Mesendoderm (in vitro differentiated cells): ENCODE data around the gene NPAS3.

Source experiments
- DNase-seq: peaks from one replicate; pipeline ENCODE4 v3.0.0; 2013
- H2AK5ac ChIP-seq: 2 replicates; pipeline ENCODE4 v1.6.1; 2013; ENCODE audit warnings: low read length, inconsistent platforms
- H2BK120ac ChIP-seq: 2 replicates; pipeline ENCODE4 v1.6.1; 2013; ENCODE audit warnings: low read depth, mild to moderate bottlenecking, low read length, moderate library complexity, mixed read lengths
- H2BK15ac ChIP-seq: replicated peaks from 2 replicates; pipeline ENCODE4 v1.6.1; 2013; ENCODE audit warnings: low read depth, mild to moderate bottlenecking, moderate library complexity
- H2BK5ac ChIP-seq: 2 replicates; pipeline ENCODE4 v1.6.1; 2013; ENCODE audit warnings: low read length, inconsistent platforms
- H3K18ac ChIP-seq: 2 replicates; pipeline ENCODE4 v1.6.1; 2013; ENCODE audit warnings: mild to moderate bottlenecking, low read length, mixed read lengths
- H3K23ac ChIP-seq: one replicate; pipeline ENCODE4 v1.6.1; 2013; ENCODE audit warnings: low read length
- H3K27ac ChIP-seq: 2 replicates; pipeline ENCODE4 v1.5.1; 2013; ENCODE audit warnings: low read depth, mild to moderate bottlenecking, inconsistent platforms, low read length, moderate library complexity
- H3K27me3 ChIP-seq: 2 replicates; pipeline ENCODE4 v1.6.1; 2013; ENCODE audit warnings: low read length, control low read depth, mild to moderate bottlenecking, inconsistent platforms; ENCODE audit not compliant: insufficient read depth, poor library complexity
- H3K36me3 ChIP-seq: 2 replicates; pipeline ENCODE4 v1.6.1; 2013; ENCODE audit warnings: low read length, inconsistent platforms; ENCODE audit not compliant: control insufficient read depth, insufficient read depth
- H3K4ac ChIP-seq: one replicate; pipeline ENCODE4 v1.6.1; 2013; ENCODE audit warnings: low read depth, mild to moderate bottlenecking, low read length, moderate library complexity
- H3K4me1 ChIP-seq: 2 replicates; pipeline ENCODE4 v1.6.1; 2013; ENCODE audit warnings: low read depth, low read length, inconsistent platforms; ENCODE audit not compliant: control insufficient read depth
- H3K4me2 ChIP-seq: 2 replicates; pipeline ENCODE4 v1.6.1; 2013; ENCODE audit warnings: low read length
- H3K4me3 ChIP-seq: 2 replicates; pipeline ENCODE4 v1.5.1; 2013; ENCODE audit warnings: mild to moderate bottlenecking, low read length
- H3K56ac ChIP-seq: one replicate; pipeline ENCODE4 v1.6.1; 2013; ENCODE audit warnings: low read length
- H3K79me1 ChIP-seq: 2 replicates; pipeline ENCODE4 v1.6.1; 2013; ENCODE audit warnings: low read length, inconsistent platforms
- H3K79me2 ChIP-seq: 2 replicates; pipeline ENCODE4 v1.6.1; 2013; ENCODE audit warnings: mild to moderate bottlenecking, low read length; ENCODE audit not compliant: control insufficient read depth, insufficient read depth
- H3K9ac ChIP-seq: 2 replicates; pipeline ENCODE4 v1.6.1; 2013; ENCODE audit warnings: low read length, inconsistent platforms
- H4K5ac ChIP-seq: one replicate; pipeline ENCODE4 v1.6.1; 2013; ENCODE audit warnings: low read length
- H4K8ac ChIP-seq: one replicate; pipeline ENCODE4 v1.6.1; 2013; ENCODE audit warnings: low read depth, mild to moderate bottlenecking, control low read depth, low read length, moderate library complexity
- WGBS: extraction: QIAGEN DNeasy Blood & Tissue Kit; methylation state at CpG from one replicate; pipeline ENCODE4 v1.1.7; 2013; ENCODE audit warnings: low lambda C conversion rate, missing lambda C conversion rate; ENCODE audit not compliant: insufficient coverage; ENCODE audit errors: extremely low coverage; 5-methylcytosine and 5-hydroxymethylcytosine counted together

Gene NPAS3

DNA sequence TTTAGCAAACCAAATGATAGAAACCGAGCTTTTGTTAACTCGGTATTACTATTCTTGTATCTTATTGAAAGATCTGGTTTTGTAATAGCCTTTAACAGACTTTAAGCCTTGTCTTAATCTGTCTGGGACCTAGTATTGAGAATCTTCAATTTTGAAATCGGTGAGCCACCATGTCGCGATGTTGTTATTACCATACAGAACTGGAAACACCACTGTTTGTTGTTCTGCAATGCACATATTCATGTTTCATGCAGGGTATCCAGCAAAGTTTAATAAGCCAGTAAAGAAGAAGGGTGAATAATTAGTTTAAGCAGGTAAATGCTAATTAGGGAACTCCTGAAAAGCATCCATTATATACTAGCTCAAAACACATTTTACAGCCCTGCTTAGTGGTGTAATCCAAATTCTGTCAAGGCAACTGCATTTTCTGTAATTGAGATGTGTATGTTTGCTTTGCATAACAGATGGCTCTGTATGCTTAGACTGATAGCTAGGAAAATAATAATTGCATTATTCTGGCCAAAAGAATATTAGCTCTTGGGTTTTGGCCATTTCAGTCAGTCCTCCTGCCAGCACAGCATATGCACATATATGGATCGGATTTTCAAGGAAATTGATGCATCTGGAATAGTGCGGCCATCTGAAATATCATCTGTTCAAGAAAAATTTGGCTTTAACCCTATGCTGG is 623.0 kb downstream of the NPAS3 start:
- H3K4me1 ChIP-seq: peaks cover 7% of the 10 kb centered on the region
- no peaks in the 10 kb centered on the region for H3K79me2 ChIP-seq
- DNase-seq: no peak
- H3K36me3 ChIP-seq: no peaks in the 10 kb centered on the region
- no peaks in the 10 kb centered on the region for H3K27me3 ChIP-seq
- no peak overlapping the region for H3K56ac ChIP-seq
- no peak overlapping the region for H4K5ac ChIP-seq
- H3K79me1 ChIP-seq: no peaks in the 10 kb centered on the region
- no peak overlapping the region for H2BK5ac ChIP-seq
- H3K4me3 ChIP-seq: no peak overlapping the region
- H3K18ac ChIP-seq: no peak overlapping the region
- H3K23ac ChIP-seq: no peak overlapping the region
- no peak overlapping the region for H3K4me2 ChIP-seq
- H2BK120ac ChIP-seq: no peak overlapping the region
- H2AK5ac ChIP-seq: no peak overlapping the region
- no peak overlapping the region for H3K27ac ChIP-seq
- WGBS: no CpG with 5 or more reads among the region's 7 CpGs
- H3K9ac ChIP-seq: no peak overlapping the region
- H2BK15ac ChIP-seq: no peak overlapping the region
- no peak overlapping the region for H3K4ac ChIP-seq
- H4K8ac ChIP-seq: no peak overlapping the region

DNA sequence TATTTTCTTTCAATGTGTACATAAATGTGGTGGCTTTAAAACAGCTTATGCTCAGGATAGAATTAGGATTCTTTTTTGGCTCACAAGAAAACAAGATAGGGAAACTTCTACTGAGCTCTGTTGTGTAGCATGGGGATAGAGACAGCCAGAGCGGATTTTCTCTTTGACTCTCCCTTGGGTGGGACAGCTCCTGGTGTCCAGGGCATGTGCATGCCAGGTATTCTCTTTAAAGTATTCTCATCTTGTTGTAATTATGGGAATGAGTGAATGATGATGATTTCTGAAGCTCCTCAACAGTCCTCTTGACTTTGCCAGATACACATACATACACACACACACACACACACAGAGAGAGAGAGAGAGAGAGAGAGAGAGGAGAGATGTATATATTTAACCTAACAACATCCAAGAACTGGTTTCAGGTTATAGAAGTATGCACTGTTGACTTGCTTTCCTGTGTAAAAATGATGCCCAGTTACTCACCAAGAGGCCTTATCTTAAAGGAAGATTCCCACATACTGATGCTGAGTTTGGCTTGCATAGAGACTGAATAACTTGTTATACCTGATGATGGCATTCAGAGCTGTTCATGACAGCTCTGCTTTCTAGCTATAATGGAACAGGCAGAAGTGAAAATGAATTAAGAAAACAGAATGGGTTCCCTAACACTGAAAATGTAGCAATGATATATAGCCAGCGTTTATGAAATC is 624.7 kb downstream of the NPAS3 start:
- Histone ChIP-seq H2AK5ac (no peak overlapping the region), H3K4ac (no peak overlapping the region), H3K27me3 (no peaks in the 10 kb centered on the region), H3K56ac (no peak overlapping the region), H3K23ac (no peak overlapping the region), H3K9ac (no peak overlapping the region), H3K79me2 (no peaks in the 10 kb centered on the region), H3K36me3 (no peaks in the 10 kb centered on the region), H3K79me1 (no peaks in the 10 kb centered on the region), H2BK120ac (no peak overlapping the region), H3K27ac (no peak overlapping the region), H3K4me2 (no peak overlapping the region), H2BK5ac (no peak overlapping the region), H2BK15ac (no peak overlapping the region), H3K18ac (no peak overlapping the region), H3K4me3 (no peak overlapping the region), H4K5ac (no peak overlapping the region), H3K4me1 (peaks cover 8% of the 10 kb centered on the region), H4K8ac (no peak overlapping the region)
- no peak for DNase-seq
- no CpG with 5 or more reads among the region's 2 CpGs for WGBS

GRCh38 chr14:33563901-33564197 is 625.2 kb downstream of the NPAS3 start:
- H3K4me1 ChIP-seq: peaks cover 8% of the 10 kb centered on the region
- no peak overlapping the region for H3K18ac ChIP-seq
- no peak for DNase-seq
- no CpG with 5 or more reads among the region's 1 CpG for WGBS
- no peak overlapping the region for H3K4ac ChIP-seq
- no peaks in the 10 kb centered on the region for H3K36me3 ChIP-seq
- no peak overlapping the region for H2BK120ac ChIP-seq
- no peaks in the 10 kb centered on the region for H3K79me2 ChIP-seq
- H2BK5ac ChIP-seq: no peak overlapping the region
- no peak overlapping the region for H2BK15ac ChIP-seq
- no peak overlapping the region for H3K9ac ChIP-seq
- H3K79me1 ChIP-seq: no peaks in the 10 kb centered on the region
- no peak overlapping the region for H3K27ac ChIP-seq
- H3K4me2 ChIP-seq: no peak overlapping the region
- no peak overlapping the region for H4K5ac ChIP-seq
- no peak overlapping the region for H3K56ac ChIP-seq
- no peak overlapping the region for H4K8ac ChIP-seq
- H2AK5ac ChIP-seq: no peak overlapping the region
- H3K27me3 ChIP-seq: no peaks in the 10 kb centered on the region
- no peak overlapping the region for H3K4me3 ChIP-seq
- no peak overlapping the region for H3K23ac ChIP-seq

DNA sequence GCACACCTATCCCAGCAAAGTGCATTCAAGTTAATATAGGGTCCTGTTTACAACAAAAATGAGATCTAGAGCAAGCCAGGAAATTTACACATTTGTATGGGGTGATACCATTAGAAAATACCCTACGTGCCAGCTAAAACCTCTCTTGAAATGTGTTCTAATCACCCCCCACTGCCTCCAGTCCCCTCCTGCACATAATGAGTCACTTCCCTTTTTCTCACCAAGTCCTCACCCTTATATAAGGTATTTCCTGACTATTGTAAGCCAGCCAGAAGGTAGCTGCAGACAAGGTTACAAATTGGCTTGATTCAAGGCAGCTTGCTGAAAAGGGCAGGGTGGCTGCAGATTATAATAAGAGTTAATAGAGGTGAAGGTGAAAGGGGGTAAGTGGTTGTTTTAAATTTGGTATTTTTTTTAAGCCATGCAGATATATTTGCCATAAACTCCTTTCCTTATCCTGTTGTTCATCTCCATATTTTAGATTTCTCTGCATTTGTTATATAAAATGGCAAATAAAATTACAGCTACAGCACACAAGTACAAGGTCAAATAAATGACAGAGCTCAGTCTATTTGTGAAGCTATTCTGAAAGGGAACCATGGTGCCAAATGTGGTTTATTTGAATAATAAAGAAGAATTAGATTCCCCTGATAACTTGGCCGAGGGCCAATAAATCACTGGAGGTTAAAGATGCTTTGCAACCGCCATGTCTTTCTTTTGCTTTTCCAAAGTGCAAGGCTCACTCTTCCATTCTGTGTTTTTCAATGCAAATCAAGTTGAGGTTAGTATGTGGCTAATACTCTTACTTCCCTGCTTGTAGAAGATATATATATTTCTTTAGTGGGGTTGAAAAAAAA is 626.3 kb downstream of the NPAS3 start:
- H4K5ac ChIP-seq: no peak overlapping the region
- H3K23ac ChIP-seq: no peak overlapping the region
- H2AK5ac ChIP-seq: no peak overlapping the region
- H3K56ac ChIP-seq: no peak overlapping the region
- DNase-seq: peak; percentile 95
- no peak overlapping the region for H3K9ac ChIP-seq
- no CpG with 5 or more reads among the region's 3 CpGs for WGBS
- no peak overlapping the region for H4K8ac ChIP-seq
- no peaks in the 10 kb centered on the region for H3K27me3 ChIP-seq
- H3K79me2 ChIP-seq: no peaks in the 10 kb centered on the region
- no peak overlapping the region for H3K4me3 ChIP-seq
- no peak overlapping the region for H3K4ac ChIP-seq
- no peak overlapping the region for H3K18ac ChIP-seq
- H3K27ac ChIP-seq: peak overlapping the region; percentile 58
- H3K79me1 ChIP-seq: no peaks in the 10 kb centered on the region
- no peak overlapping the region for H3K4me2 ChIP-seq
- no peak overlapping the region for H2BK15ac ChIP-seq
- no peak overlapping the region for H2BK120ac ChIP-seq
- H3K36me3 ChIP-seq: no peaks in the 10 kb centered on the region
- peaks cover 10% of the 10 kb centered on the region for H3K4me1 ChIP-seq
- peak overlapping the region; percentile 74 for H2BK5ac ChIP-seq

DNA sequence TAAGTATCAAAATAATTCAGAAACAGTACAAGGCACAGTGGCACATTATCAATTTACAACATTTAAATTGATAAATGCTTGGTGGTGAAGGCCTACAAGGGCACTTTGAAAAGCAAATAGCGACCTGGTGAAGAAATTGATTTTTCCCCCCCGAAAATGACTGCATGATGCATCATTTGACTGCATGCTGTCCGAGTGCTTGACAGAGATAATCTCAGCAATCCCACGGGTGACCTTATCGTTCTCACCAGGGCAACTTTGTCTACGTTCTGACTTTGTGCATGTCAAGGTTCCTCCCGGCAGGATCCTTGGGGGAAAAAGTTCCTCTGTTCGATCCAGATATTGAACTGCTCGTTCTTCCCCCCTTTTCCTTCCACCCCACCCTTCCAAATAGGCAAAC is 627.4 kb downstream of the NPAS3 start:
- H3K79me1 ChIP-seq: no peaks in the 10 kb centered on the region
- H3K18ac ChIP-seq: no peak overlapping the region
- peak overlapping the region; percentile 36 for H2BK15ac ChIP-seq
- H2AK5ac ChIP-seq: no peak overlapping the region
- peak overlapping the region; percentile 30 for H3K56ac ChIP-seq
- H3K27ac ChIP-seq: no peak overlapping the region
- H3K9ac ChIP-seq: no peak overlapping the region
- H2BK5ac ChIP-seq: no peak overlapping the region
- H3K27me3 ChIP-seq: no peaks in the 10 kb centered on the region
- no peak overlapping the region for H3K4me3 ChIP-seq
- H4K5ac ChIP-seq: no peak overlapping the region
- DNase-seq: no peak
- H3K4me1 ChIP-seq: peaks cover 14% of the 10 kb centered on the region
- no peaks in the 10 kb centered on the region for H3K79me2 ChIP-seq
- no peak overlapping the region for H3K4ac ChIP-seq
- H3K36me3 ChIP-seq: no peaks in the 10 kb centered on the region
- no peak overlapping the region for H2BK120ac ChIP-seq
- H3K4me2 ChIP-seq: no peak overlapping the region
- no peak overlapping the region for H4K8ac ChIP-seq
- H3K23ac ChIP-seq: no peak overlapping the region
- no CpG with 5 or more reads among the region's 9 CpGs for WGBS
